Transverse colon (tissue), 4 donors: Measurements from ENCODE around the gene LRP1.

ENCODE experiments used
- CTCF ChIP-seq, 5 experiments: fragments of 200-600 bp in 3 of 5; fragments of 450-650 bp in 2 of 5; sonication (generic) in 3 of 5; IDR thresholded peaks; 1 replicate in 2 of 5; 2 replicates in 3 of 5; pipeline ENCODE4 v1.5.1; 2016 to 2017; ENCODE audit warnings: antibody characterized with exemption in 5 of 5, inconsistent platforms in 3 of 5, mild to moderate bottlenecking in 2 of 5, moderate library complexity in 1 of 5
- POLR2A ChIP-seq: fragments of 450-650 bp; IDR thresholded peaks from one replicate; pipeline ENCODE4 v1.6.1; 2016; ENCODE audit warnings: antibody characterized with exemption, mild to moderate bottlenecking, moderate library complexity
- POLR2AphosphoS5 ChIP-seq, 3 donors: sonication (generic); formaldehyde crosslinking; IDR thresholded peaks; one replicate each; pipeline ENCODE4 v1.6.1; 2016; ENCODE audit warnings: antibody characterized with exemption in 3 of 3

DNA sequence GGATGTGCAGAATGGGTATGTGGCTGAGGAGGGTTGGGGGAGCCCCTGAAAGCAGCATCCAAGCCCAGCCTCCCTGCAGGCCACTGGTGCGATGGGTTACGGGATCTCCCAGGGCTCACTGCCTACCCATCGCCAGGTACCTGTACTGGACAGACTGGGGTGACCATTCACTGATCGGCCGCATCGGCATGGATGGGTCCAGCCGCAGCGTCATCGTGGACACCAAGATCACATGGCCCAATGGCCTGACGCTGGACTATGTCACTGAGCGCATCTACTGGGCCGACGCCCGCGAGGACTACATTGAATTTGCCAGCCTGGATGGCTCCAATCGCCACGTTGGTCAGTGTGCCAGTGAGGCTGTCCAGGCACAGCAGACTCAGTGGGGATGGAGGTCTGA, 70.0 kb downstream of the LRP1 start:
- no peak for TF ChIP-seq CTCF (IDR thresholded peaks at IDR 0.05)
- TF ChIP-seq POLR2AphosphoS5 (IDR thresholded peaks at IDR 0.05), result no peak
- TF ChIP-seq POLR2A, result no peak
